A673 (cell line): Measurements from ENCODE around the gene TTI1. TPM values are rescaled to one million over a fixed set of nuclear protein-coding genes. Genes with fewer than 3 reads are reported as not detected.
A peak's percentile ranks its signal among the peaks of the same experiment; 100 is the strongest.

Experiments
- BruUV-seq: library from RNA; stranded (reverse); fragments of 400-500 nt; replicated peaks from 2 replicates; lab custom pipeline; 2021; lab: Mats Ljungman, UMichigan
- CTCF ChIA-PET: fragments of 300-600 bp; sonication (Branson Sonifier 250); formaldehyde crosslinking; loops from one replicate; lab custom pipeline; 2022; ENCODE audit warnings: antibody characterized with exemption; lab: Charles Lee
- POLR2A ChIA-PET: fragments of 300-600 bp; sonication (Branson Sonifier 250); formaldehyde crosslinking; loops from one replicate; lab custom pipeline; 2022; ENCODE audit warnings: antibody characterized with exemption; ENCODE audit not compliant: low non-redundant PET; lab: Charles Lee
- DNase-seq: peaks from one replicate; pipeline ENCODE4 v3.0.0-alpha.2; 2015; ENCODE audit warnings: low spot score
- H3K27ac ChIP-seq: fragments of 200-600 bp; sonication (generic); 2 replicates; pipeline ENCODE4 v1.5.1; 2016; ENCODE audit warnings: mixed run types, low read depth, mild to moderate bottlenecking, mixed read lengths, antibody characterized with exemption, low read length; ENCODE audit not compliant: poor library complexity, severe bottlenecking
- H3K27me3 ChIP-seq: fragments of 200-600 bp; sonication (generic); replicated peaks from 2 replicates; pipeline ENCODE4 v1.6.1; 2017; ENCODE audit warnings: mixed run types, low read depth, mild to moderate bottlenecking, mixed read lengths, antibody characterized with exemption, low read length; ENCODE audit not compliant: insufficient read depth, poor library complexity
- H3K36me3 ChIP-seq: fragments of 200-600 bp; sonication (generic); 2 replicates; pipeline ENCODE4 v1.6.1; 2016; ENCODE audit warnings: mixed run types, mild to moderate bottlenecking, mixed read lengths, antibody characterized with exemption, low read length; ENCODE audit not compliant: insufficient read depth, poor library complexity, severe bottlenecking
- H3K4me1 ChIP-seq: fragments of 200-600 bp; sonication (generic); 2 replicates; pipeline ENCODE4 v1.6.1; 2017; ENCODE audit warnings: mixed run types, mild to moderate bottlenecking, mixed read lengths, antibody characterized with exemption, low read length; ENCODE audit not compliant: insufficient read depth, poor library complexity, severe bottlenecking
- H3K4me3 ChIP-seq: fragments of 200-600 bp; sonication (generic); 2 replicates; pipeline ENCODE4 v1.5.1; 2016; ENCODE audit warnings: low read depth, mixed run types, mild to moderate bottlenecking, mixed read lengths, low read length; ENCODE audit not compliant: poor library complexity, severe bottlenecking
- H3K9me3 ChIP-seq: fragments of 200-600 bp; sonication (generic); 2 replicates; pipeline ENCODE4 v1.6.1; 2016; ENCODE audit warnings: mixed run types, low read depth, mild to moderate bottlenecking, mixed read lengths, antibody characterized with exemption, low read length; ENCODE audit not compliant: poor library complexity, severe bottlenecking
- CTCF ChIP-seq: fragments of 300-800, 200-600 bp; sonication (generic); conservative IDR thresholded peaks from 2 replicates; pipeline ENCODE4 v1.5.1; 2017; ENCODE audit warnings: low read depth, mild to moderate bottlenecking, antibody characterized with exemption, low read length, moderate library complexity, mixed read lengths
- EZH2 ChIP-seq: fragments of 200-600 bp; sonication (generic); IDR thresholded peaks from 2 replicates; pipeline ENCODE4 v1.6.1; 2017; ENCODE audit warnings: borderline replicate concordance, low read depth, mild to moderate bottlenecking, mixed read lengths, antibody characterized with exemption, low read length; ENCODE audit not compliant: poor library complexity, severe bottlenecking
- intact Hi-C: fragments of 100-400 bp; cut with micrococcal nuclease; formaldehyde crosslinking; loops from one replicate; pipeline ENCODE4 v1.10.0; 2022; ENCODE audit not compliant: unreplicated experiment
- total RNA-seq: library from RNA; stranded (reverse); gene quantifications from 2 replicates; pipeline ENCODE4 v1.2.3, GENCODE V29; 2021

Gene TTI1
- total RNA-seq, 1 experiment from 2014 or later: 40.3 TPM

- H3K4me1 ChIP-seq: peaks cover 35% of the 10 kb centered on the region
- H3K27me3 ChIP-seq: no peaks in the 10 kb centered on the region
- no peak overlapping the region for H3K4me3 ChIP-seq
- DNase-seq: no peak
- ChIA-PET POLR2A (no interaction called here), CTCF (no interaction called here)
- H3K9me3 ChIP-seq: no peaks in the 10 kb centered on the region
- H3K36me3 ChIP-seq: peaks cover 14% of the 10 kb centered on the region
- peak overlapping the region; percentile 47 for H3K27ac ChIP-seq
- intact Hi-C loops: no loop called here
- TF ChIP-seq CTCF (no peak), EZH2 (no peak)
- no TSS peak for BruUV-seq
Observed at GRCh38 chr20:37987602-37988290, 45.5 kb downstream of the TTI1 start.

- no peak for TF ChIP-seq EZH2
- no peak for TF ChIP-seq CTCF
- ChIA-PET POLR2A (no interaction called here), CTCF (no interaction called here)
- intact Hi-C loops: no loop called here
- H3K27ac ChIP-seq: peak overlapping the region; percentile 47
- H3K36me3 ChIP-seq: peaks cover 14% of the 10 kb centered on the region
- H3K9me3 ChIP-seq: no peaks in the 10 kb centered on the region
- H3K4me3 ChIP-seq: no peak overlapping the region
- H3K27me3 ChIP-seq: no peaks in the 10 kb centered on the region
- BruUV-seq: no TSS peak
- peaks cover 29% of the 10 kb centered on the region for H3K4me1 ChIP-seq
- no peak for DNase-seq
Observed at GRCh38 chr20:37986873-37987601, 46.2 kb downstream of the TTI1 start.

DNA sequence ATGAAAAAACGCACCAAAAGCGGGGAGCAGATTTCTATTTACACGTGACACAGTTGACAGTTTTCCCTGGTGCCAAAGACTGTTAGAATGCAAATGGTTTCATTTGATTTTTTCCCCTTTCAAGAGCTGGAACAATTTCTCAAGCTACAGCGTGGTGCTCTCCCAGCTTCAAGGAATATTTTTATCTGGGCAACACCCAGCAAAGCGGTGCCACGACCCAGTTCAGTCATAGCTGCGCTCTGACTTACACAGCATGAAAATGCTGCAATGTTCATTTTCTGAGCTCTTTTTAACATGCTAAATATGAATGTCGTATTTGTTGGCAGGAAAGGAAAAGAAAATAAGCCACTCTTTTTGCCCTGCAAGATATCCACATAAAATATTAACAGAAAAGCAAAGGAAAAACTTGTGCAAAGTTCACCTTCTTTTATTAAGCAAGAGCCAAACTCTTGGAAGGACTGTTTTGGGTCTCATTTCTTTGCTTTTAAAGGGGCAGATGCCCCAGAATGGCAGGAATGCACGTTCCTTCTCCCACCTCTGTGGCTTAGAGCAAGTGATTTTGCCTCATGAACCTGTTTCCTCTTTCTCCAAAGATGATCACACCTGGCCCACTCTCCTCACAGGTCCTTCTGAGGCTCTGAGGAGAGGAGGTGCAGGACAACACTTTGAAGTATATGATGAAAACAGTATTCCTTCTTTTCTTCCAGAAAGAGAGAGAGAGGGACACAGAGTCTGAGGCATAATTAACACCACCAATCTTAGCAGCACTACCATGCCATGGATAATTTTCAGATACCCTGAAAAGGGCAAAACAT, 47.0 kb downstream of the TTI1 start:
- Histone ChIP-seq H3K4me1 (peaks cover 24% of the 10 kb centered on the region), H3K9me3 (no peaks in the 10 kb centered on the region), H3K36me3 (peaks cover 13% of the 10 kb centered on the region), H3K27ac (peak overlapping the region; percentile 6), H3K4me3 (no peak overlapping the region), H3K27me3 (no peaks in the 10 kb centered on the region)
- no peak for DNase-seq
- BruUV-seq: no TSS peak
- ChIA-PET POLR2A (no interaction called here), CTCF (no interaction called here)
- intact Hi-C loops: no loop called here
- TF ChIP-seq EZH2 (no peak), CTCF (no peak)
